Measurements from ENCODE around the gene SCNN1B.

The SCNN1B gene

GRCh38 chr16:23409522-23409921, 107.4 kb downstream of the SCNN1B start:
- no peak for DNase-seq

GRCh38 chr16:23410176-23410575, 108.1 kb downstream of the SCNN1B start:
- no peak for DNase-seq

- DNase-seq, result no peak
Observed at GRCh38 chr16:23414731-23415130, 112.6 kb downstream of the SCNN1B start.

DNA sequence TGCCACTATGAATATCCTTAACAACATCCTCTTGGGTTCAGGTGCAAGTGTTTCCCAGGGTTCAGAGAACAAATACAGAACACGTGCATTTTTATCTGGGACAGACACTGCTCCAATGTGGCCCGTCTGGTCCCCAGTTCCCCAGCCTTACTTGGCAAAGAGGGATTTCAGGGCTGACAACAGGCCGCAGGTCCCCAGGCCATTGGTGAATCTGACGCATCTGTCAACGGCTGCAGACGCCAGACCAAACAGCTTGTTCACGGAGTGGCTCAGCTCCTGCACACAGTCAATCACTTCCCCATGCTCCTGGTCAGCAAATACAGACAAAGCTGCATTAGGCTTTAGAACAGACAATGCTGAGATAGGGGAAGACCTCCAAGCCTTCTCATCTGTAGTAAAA, 114.7 kb downstream of the SCNN1B start:
- DNase-seq, result no peak

DNA sequence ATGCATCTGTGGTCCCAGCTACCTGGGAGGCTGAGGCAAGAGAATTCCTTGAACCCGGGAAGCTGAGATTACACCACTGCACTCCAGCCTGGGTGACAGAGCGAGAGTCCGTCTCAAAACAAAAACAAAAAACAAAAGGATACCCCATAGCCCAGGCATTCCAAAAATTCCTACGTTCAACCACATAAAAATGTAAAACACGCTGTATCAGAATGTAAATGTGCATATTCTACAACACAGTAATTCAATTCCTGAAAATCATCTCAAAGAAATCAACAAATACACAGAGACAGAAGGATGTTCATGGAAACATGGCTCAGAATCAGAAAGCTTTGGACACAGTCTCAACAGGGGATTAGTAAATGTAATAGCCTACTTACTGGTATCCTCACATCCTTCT, 117.9 kb downstream of the SCNN1B start:
- no peak for DNase-seq

DNA sequence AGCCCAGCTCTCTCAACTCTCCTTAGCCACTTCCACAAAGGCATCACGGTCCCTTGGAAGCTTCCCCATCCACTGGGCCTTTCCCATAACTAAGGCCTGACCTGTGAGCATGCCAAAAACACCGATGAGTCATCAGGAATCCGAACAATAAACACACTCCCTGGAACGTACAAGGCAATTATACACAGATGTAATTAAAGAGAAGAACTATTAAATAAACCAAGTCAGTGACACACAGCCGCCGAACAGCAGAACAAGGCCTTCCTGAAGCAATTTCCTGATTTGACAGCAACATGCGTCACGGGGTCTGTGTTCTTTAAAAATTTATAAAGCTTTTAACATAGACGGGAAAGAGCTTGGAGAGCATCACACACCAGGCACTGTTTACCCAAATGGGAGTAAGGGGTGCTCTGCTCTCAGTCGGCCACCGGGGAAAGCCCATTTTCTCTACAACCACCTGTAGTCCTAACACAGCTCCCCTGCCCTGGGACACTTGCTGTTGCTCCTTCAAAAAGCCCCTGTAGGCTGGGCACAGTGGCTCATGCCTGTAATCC, 121.5 kb downstream of the SCNN1B start:
- DNase-seq, result no peak

DNA sequence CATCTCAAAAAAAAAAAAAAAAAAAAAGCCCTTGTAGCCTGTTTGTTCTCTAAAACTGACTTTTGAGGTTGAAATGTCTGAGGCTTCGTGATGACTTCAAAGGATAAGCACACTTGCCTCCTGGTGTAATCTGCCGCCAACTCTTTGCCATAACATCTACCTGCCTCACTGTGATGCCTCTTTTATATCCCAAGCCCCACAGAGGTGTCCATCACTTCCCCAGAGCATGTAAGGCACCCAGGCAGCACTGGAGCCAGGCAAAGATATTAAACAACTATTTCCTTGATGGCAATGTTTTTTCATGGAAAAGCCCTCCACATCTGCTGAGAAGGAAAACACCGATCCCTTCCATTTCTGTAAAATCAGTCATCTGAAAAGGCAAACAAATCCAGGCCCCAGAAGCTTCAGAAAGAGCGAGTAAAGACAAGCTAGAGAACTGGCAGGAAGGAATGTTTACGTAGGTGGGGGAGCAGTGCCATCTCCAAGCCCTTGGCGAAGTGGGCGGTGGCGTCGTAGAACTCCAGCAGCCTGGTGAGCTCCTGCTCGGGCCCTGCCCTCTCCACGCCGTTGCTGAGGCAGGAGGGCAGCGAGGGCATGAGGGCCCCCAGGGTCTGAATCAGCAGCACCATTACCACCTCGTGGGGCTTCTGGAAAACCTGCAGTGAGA, 122.3 kb downstream of the SCNN1B start:
- no peak for DNase-seq

GRCh38 chr16:23428351-23428750, 126.2 kb downstream of the SCNN1B start:
- DNase-seq, result no peak
